ENCODE measurements around the gene IL32. TPM values are rescaled to one million over a fixed set of nuclear protein-coding genes. Genes with fewer than 3 reads are reported as not detected.
A peak's percentile ranks its signal among the peaks of the same experiment; 100 is the strongest.
"Not testable (repeated sequence)": the region's sequence is repeated elsewhere in the genome, so short reads cannot be mapped to it uniquely, and the experiment has no call there.

The IL32 gene
- polyA plus RNA-seq, 3 donors = 0.53 to 8.0 (median 5.6) TPM

- H3K4me3 ChIP-seq (replicated peaks in 1 of 3; ENCODE audit: low read depth in 2 of 3, low read length in 3 of 3) = peak overlapping the region in 1 of 3 experiments; percentile 51
- H3K4me1 Mint-ChIP-seq = peaks cover 47% of the 10 kb centered on the region
- 0% methylated on average over 6 of the region's 9 CpGs for WGBS (ENCODE audit: insufficient coverage)
- intact Hi-C loops (cut with micrococcal nuclease) = no loop called here
- peaks cover 38 to 51% of the 10 kb centered on the region in 2 donors for H3K4me1 ChIP-seq (ENCODE audit: control insufficient read depth in 1 of 2, insufficient read depth in 2 of 2, low read length in 2 of 2)
- no peaks in the 10 kb centered on the region for H4K20me1 ChIP-seq (ENCODE audit: insufficient read depth, low read length)
- H3K27ac Mint-ChIP-seq = peak overlapping the region in 6 of 7 donors; percentile 6 to 75 (median 48)
- peaks cover 0 to 8% (median 1%) of the 10 kb centered on the region in 3 donors for H3K27me3 Mint-ChIP-seq (ENCODE audit: low read depth in 3 of 3)
- H2AFZ ChIP-seq (ENCODE audit: insufficient read depth, low read depth, low read length, poor library complexity, severe bottlenecking) = peak overlapping the region; percentile 10
- TF ChIP-seq CTCF (IDR thresholded peaks at IDR 0.05) = no peak
- H3K79me2 ChIP-seq (ENCODE audit: insufficient read depth, low read length) = no peaks in the 10 kb centered on the region
- H3K9ac ChIP-seq (ENCODE audit: insufficient read depth, low read length, poor library complexity, severe bottlenecking) = no peak overlapping the region
- H3K9me3 ChIP-seq (replicated peaks in 1 of 2; ENCODE audit: control insufficient read depth in 1 of 2, insufficient read depth in 1 of 2, low read length in 2 of 2) = no peaks in the 10 kb centered on the region
- peaks cover 0 to 3% (median 0%) of the 10 kb centered on the region in 7 donors for H3K9me3 Mint-ChIP-seq
- H3K27me3 ChIP-seq (ENCODE audit: control insufficient read depth in 2 of 2, insufficient read depth in 2 of 2, low read length in 2 of 2) = no peaks in the 10 kb centered on the region
- peak overlapping the region; percentile 9 to 43 for H3K27ac ChIP-seq (ENCODE audit: low read depth in 1 of 2, low read length in 2 of 2)
- peak overlapping the region; percentile 60 for H3K4me2 ChIP-seq (replicated peaks; ENCODE audit: extremely low read depth, low read length, poor library complexity, severe bottlenecking)
- peaks cover 18 to 25% of the 10 kb centered on the region in 2 donors for H3K36me3 ChIP-seq (replicated peaks in 1 of 2; ENCODE audit: control insufficient read depth in 1 of 2, insufficient read depth in 2 of 2, low read length in 2 of 2)
- peak; percentile 46 to 75 (median 51) for DNase-seq
- peak overlapping the region; percentile 71 to 75 for H3K4me3 Mint-ChIP-seq
- H3K36me3 Mint-ChIP-seq = peaks cover 27% of the 10 kb centered on the region in 2 donors
Measured at GRCh38 chr16:3074860-3075522, 9.6 kb downstream of the IL32 start.

- Histone ChIP-seq H3K79me2 (ENCODE audit: insufficient read depth, low read length) (no peaks in the 10 kb centered on the region), H3K27ac (ENCODE audit: low read depth in 1 of 2, low read length in 2 of 2) (no peak overlapping the region), H3K36me3 (replicated peaks in 1 of 2; ENCODE audit: control insufficient read depth in 1 of 2, insufficient read depth in 2 of 2, low read length in 2 of 2) (peaks cover 22 to 30% of the 10 kb centered on the region in 2 donors), H3K9ac (ENCODE audit: insufficient read depth, low read length, poor library complexity, severe bottlenecking) (no peak overlapping the region), H3K9me3 (replicated peaks in 1 of 2; ENCODE audit: control insufficient read depth in 1 of 2, insufficient read depth in 1 of 2, low read length in 2 of 2) (no peaks in the 10 kb centered on the region), H3K4me1 (ENCODE audit: control insufficient read depth in 1 of 2, insufficient read depth in 2 of 2, low read length in 2 of 2) (peaks cover 35 to 46% of the 10 kb centered on the region in 2 donors), H3K4me3 (replicated peaks in 1 of 3; ENCODE audit: low read depth in 2 of 3, low read length in 3 of 3) (peak overlapping the region in 1 of 3 experiments; percentile 51), H3K4me2 (replicated peaks; ENCODE audit: extremely low read depth, low read length, poor library complexity, severe bottlenecking) (no peak overlapping the region), H2AFZ (ENCODE audit: insufficient read depth, low read depth, low read length, poor library complexity, severe bottlenecking) (no peak overlapping the region), H3K27me3 (ENCODE audit: control insufficient read depth in 2 of 2, insufficient read depth in 2 of 2, low read length in 2 of 2) (no peaks in the 10 kb centered on the region), H4K20me1 (ENCODE audit: insufficient read depth, low read length) (no peaks in the 10 kb centered on the region)
- Mint-ChIP-seq H3K9me3 (peaks cover 0 to 3% (median 0%) of the 10 kb centered on the region in 7 donors), H3K4me3 (peak overlapping the region in 1 of 2 donors; percentile 75), H3K27me3 (ENCODE audit: low read depth in 3 of 3) (peaks cover 0 to 5% (median 1%) of the 10 kb centered on the region in 3 donors), H3K4me1 (peaks cover 42% of the 10 kb centered on the region), H3K27ac (peak overlapping the region in 2 of 7 donors; percentile 5 to 37), H3K36me3 (peaks cover 28 to 30% of the 10 kb centered on the region in 2 donors)
- DNase-seq = no peak
- no peak for TF ChIP-seq CTCF (IDR thresholded peaks at IDR 0.05)
- 48% methylated on average over 10 of the region's 10 CpGs for WGBS (ENCODE audit: insufficient coverage)
- intact Hi-C loops (cut with micrococcal nuclease) = no loop called here
Measured at GRCh38 chr16:3075523-3075915, 10.1 kb downstream of the IL32 start.

- H3K27me3 Mint-ChIP-seq (ENCODE audit: low read depth in 3 of 3); H3K4me3 ChIP-seq (replicated peaks in 1 of 3; ENCODE audit: low read depth in 2 of 3, low read length in 3 of 3); H3K79me2 ChIP-seq (ENCODE audit: insufficient read depth, low read length); H2AFZ ChIP-seq (ENCODE audit: insufficient read depth, low read depth, low read length, poor library complexity, severe bottlenecking); H3K9me3 ChIP-seq (replicated peaks in 1 of 2; ENCODE audit: control insufficient read depth in 1 of 2, insufficient read depth in 1 of 2, low read length in 2 of 2); H4K20me1 ChIP-seq (ENCODE audit: insufficient read depth, low read length); intact Hi-C loops (cut with micrococcal nuclease); H3K4me3 Mint-ChIP-seq; H3K27me3 ChIP-seq (ENCODE audit: control insufficient read depth in 2 of 2, insufficient read depth in 2 of 2, low read length in 2 of 2); H3K27ac Mint-ChIP-seq; H3K9me3 Mint-ChIP-seq; H3K9ac ChIP-seq (ENCODE audit: insufficient read depth, low read length, poor library complexity, severe bottlenecking); DNase-seq; H3K4me2 ChIP-seq (replicated peaks; ENCODE audit: extremely low read depth, low read length, poor library complexity, severe bottlenecking); H3K27ac ChIP-seq (ENCODE audit: low read depth in 1 of 2, low read length in 2 of 2): not testable (repeated sequence)
- WGBS (ENCODE audit: insufficient coverage) = 94% methylated on average over 6 of the region's 6 CpGs
- Mint-ChIP-seq H3K36me3 (peaks cover 31 to 34% of the 10 kb centered on the region in 2 donors), H3K4me1 (peaks cover 41% of the 10 kb centered on the region)
- Histone ChIP-seq H3K4me1 (ENCODE audit: control insufficient read depth in 1 of 2, insufficient read depth in 2 of 2, low read length in 2 of 2) (peaks cover 35 to 41% of the 10 kb centered on the region in 2 donors), H3K36me3 (replicated peaks in 1 of 2; ENCODE audit: control insufficient read depth in 1 of 2, insufficient read depth in 2 of 2, low read length in 2 of 2) (peaks cover 25 to 34% of the 10 kb centered on the region in 2 donors)
Measured at GRCh38 chr16:3075946-3076345, 10.5 kb downstream of the IL32 start.
